HEK293 (cell line): Measurements from ENCODE around the gene RPS15.

Source experiments
- REST ChIP-seq: fragments of 450-650 bp; formaldehyde crosslinking; IDR thresholded peaks from 2 replicates; pipeline ENCODE4 v1.5.1; 2016; ENCODE audit warnings: missing biosample characterization, missing genetic modification characterization
- SP3 ChIP-seq: fragments of 450-650 bp; formaldehyde crosslinking; IDR thresholded peaks from 2 replicates; pipeline ENCODE4 v1.5.1; 2016; ENCODE audit warnings: missing biosample characterization, missing genetic modification characterization
- ZNF138 ChIP-seq: fragments of 450-650 bp; formaldehyde crosslinking; IDR thresholded peaks from 2 replicates; pipeline ENCODE4 v1.5.1; 2016; ENCODE audit warnings: missing biosample characterization, missing genetic modification characterization, borderline replicate concordance
- ZNF174 ChIP-seq: fragments of 450-650 bp; formaldehyde crosslinking; IDR thresholded peaks from 2 replicates; pipeline ENCODE4 v1.5.0; 2017; ENCODE audit warnings: missing biosample characterization, mild to moderate bottlenecking, missing genetic modification characterization
- ZNF24 ChIP-seq: fragments of 450-650 bp; formaldehyde crosslinking; IDR thresholded peaks from 2 replicates; pipeline ENCODE4 v1.5.1; 2016; ENCODE audit warnings: missing biosample characterization, missing genetic modification characterization
- ZNF544 ChIP-seq: fragments of 450-650 bp; formaldehyde crosslinking; IDR thresholded peaks from 2 replicates; pipeline ENCODE4 v1.5.0; 2017; ENCODE audit warnings: missing biosample characterization, missing genetic modification characterization
- ZNF837 ChIP-seq: fragments of 450-650 bp; formaldehyde crosslinking; IDR thresholded peaks from 2 replicates; pipeline ENCODE4 v1.5.1; 2016; ENCODE audit warnings: missing biosample characterization, missing genetic modification characterization
- TF ChIP-seq, protein P1 (sequence below): fragments of 450-650 bp; formaldehyde crosslinking; IDR thresholded peaks from 2 replicates; pipeline ENCODE4 v1.5.1; 2016; ENCODE audit warnings: missing biosample characterization, missing genetic modification characterization

- TF ChIP-seq REST (tag by site-specific recombination), result no peak
- TF ChIP-seq, protein P1, sequence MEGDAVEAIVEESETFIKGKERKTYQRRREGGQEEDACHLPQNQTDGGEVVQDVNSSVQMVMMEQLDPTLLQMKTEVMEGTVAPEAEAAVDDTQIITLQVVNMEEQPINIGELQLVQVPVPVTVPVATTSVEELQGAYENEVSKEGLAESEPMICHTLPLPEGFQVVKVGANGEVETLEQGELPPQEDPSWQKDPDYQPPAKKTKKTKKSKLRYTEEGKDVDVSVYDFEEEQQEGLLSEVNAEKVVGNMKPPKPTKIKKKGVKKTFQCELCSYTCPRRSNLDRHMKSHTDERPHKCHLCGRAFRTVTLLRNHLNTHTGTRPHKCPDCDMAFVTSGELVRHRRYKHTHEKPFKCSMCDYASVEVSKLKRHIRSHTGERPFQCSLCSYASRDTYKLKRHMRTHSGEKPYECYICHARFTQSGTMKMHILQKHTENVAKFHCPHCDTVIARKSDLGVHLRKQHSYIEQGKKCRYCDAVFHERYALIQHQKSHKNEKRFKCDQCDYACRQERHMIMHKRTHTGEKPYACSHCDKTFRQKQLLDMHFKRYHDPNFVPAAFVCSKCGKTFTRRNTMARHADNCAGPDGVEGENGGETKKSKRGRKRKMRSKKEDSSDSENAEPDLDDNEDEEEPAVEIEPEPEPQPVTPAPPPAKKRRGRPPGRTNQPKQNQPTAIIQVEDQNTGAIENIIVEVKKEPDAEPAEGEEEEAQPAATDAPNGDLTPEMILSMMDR (tag by site-specific recombination), result no peak
- TF ChIP-seq ZNF174 (tag by site-specific recombination), result no peak
- no peak for TF ChIP-seq ZNF24
- TF ChIP-seq SP3, result no peak
- no peak for TF ChIP-seq ZNF138 (tag by site-specific recombination)
- TF ChIP-seq ZNF544, result no peak
- no peak for TF ChIP-seq ZNF837 (tag by site-specific recombination)
Measured at GRCh38 chr19:1411255-1412191, 26.7 kb upstream of the RPS15 start.
